Neural progenitor cell (in vitro differentiated cells): ENCODE measurements around the gene UNC13C. TPM values are rescaled to one million over a fixed set of nuclear protein-coding genes. Genes with fewer than 3 reads are reported as not detected.

Experiments used
- DNase-seq: peaks from one replicate; pipeline ENCODE4 v3.0.0-alpha.2; 2016; ENCODE audit warnings: low spot score
- H2AFZ ChIP-seq: fragments of 200-600 bp; sonication (generic); replicated peaks from 2 replicates; pipeline ENCODE4 v1.6.1; 2016; ENCODE audit warnings: antibody characterized with exemption
- H3F3A ChIP-seq: fragments of 200-600 bp; sonication (generic); 2 replicates; pipeline ENCODE4 v1.6.1; 2016; ENCODE audit warnings: antibody characterized with exemption, low read depth
- H3K27ac ChIP-seq: fragments of 200-600 bp; sonication (generic); 2 replicates; pipeline ENCODE4 v1.5.1; 2016; ENCODE audit warnings: mild to moderate bottlenecking
- H3K27me3 ChIP-seq: fragments of 200-600 bp; sonication (generic); 2 replicates; pipeline ENCODE4 v1.6.1; 2016; ENCODE audit warnings: mild to moderate bottlenecking, moderate library complexity
- H3K36me3 ChIP-seq: fragments of 200-600 bp; sonication (generic); 2 replicates; pipeline ENCODE4 v1.5.1; 2016
- H3K4me1 ChIP-seq: fragments of 200-600 bp; sonication (generic); 2 replicates; pipeline ENCODE4 v1.6.1; 2016; ENCODE audit warnings: mixed run types
- H3K4me2 ChIP-seq: fragments of 200-600 bp; sonication (generic); 2 replicates; pipeline ENCODE4 v1.6.1; 2016
- H3K4me3 ChIP-seq: fragments of 200-600 bp; sonication (generic); 2 replicates; pipeline ENCODE4 v1.5.1; 2016
- H3K79me2 ChIP-seq: fragments of 200-600 bp; sonication (generic); 2 replicates; pipeline ENCODE4 v1.6.1; 2016; ENCODE audit warnings: low read depth
- H3K9ac ChIP-seq: fragments of 200-600 bp; sonication (generic); 2 replicates; pipeline ENCODE4 v1.6.1; 2016
- H3K9me3 ChIP-seq: fragments of 200-600 bp; sonication (generic); 2 replicates; pipeline ENCODE4 v1.5.1; 2016; ENCODE audit warnings: low read depth
- H4K20me1 ChIP-seq: fragments of 200-600 bp; sonication (generic); 2 replicates; pipeline ENCODE4 v1.6.1; 2016; ENCODE audit warnings: low read depth
- H3K27ac Mint-ChIP-seq: 3 replicates; pipeline ENCODE4 v1.8.0; 2021; ENCODE audit warnings: mixed read lengths
- H3K27me3 Mint-ChIP-seq: 2 replicates; pipeline ENCODE4 v1.8.0; 2022; ENCODE audit warnings: low read depth, mild to moderate bottlenecking, inconsistent platforms, moderate library complexity, mixed read lengths; ENCODE audit not compliant: insufficient read depth
- H3K36me3 Mint-ChIP-seq: 3 replicates; pipeline ENCODE4 v1.8.0; 2021; ENCODE audit warnings: mixed read lengths
- H3K4me1 Mint-ChIP-seq: 3 replicates; pipeline ENCODE4 v1.8.0; 2021; ENCODE audit warnings: mixed read lengths
- H3K4me3 Mint-ChIP-seq: 3 replicates; pipeline ENCODE4 v1.8.0; 2021; ENCODE audit warnings: mild to moderate bottlenecking, moderate library complexity, mixed read lengths
- H3K9me3 Mint-ChIP-seq: 3 replicates; pipeline ENCODE4 v1.8.0; 2020; ENCODE audit warnings: mixed read lengths
- CTCF ChIP-seq: fragments of 200-600 bp; sonication (generic); IDR thresholded peaks from 2 replicates; pipeline ENCODE4 v1.5.1; 2017; ENCODE audit warnings: antibody characterized with exemption, mild to moderate bottlenecking
- EZH2 ChIP-seq: fragments of 200-600 bp; sonication (generic); IDR thresholded peaks from 2 replicates; pipeline ENCODE4 v1.6.1; 2017; ENCODE audit warnings: antibody characterized with exemption, mild to moderate bottlenecking, moderate library complexity
- EZH2phosphoT487 ChIP-seq: fragments of 200-600 bp; sonication (generic); IDR thresholded peaks from 2 replicates; pipeline ENCODE4 v1.6.1; 2017; ENCODE audit warnings: antibody characterized with exemption
- total RNA-seq: library from RNA; depleted of rRNA; stranded (reverse); fragments of >200 nt; gene quantifications from 2 replicates; pipeline ENCODE4 v1.2.3, GENCODE V29; 2015; ENCODE audit warnings: low replicate concordance

The UNC13C gene
- total RNA-seq, 1 donor from 2014 or later: not detected

GRCh38 chr15:54571576-54571975 is 593.3 kb downstream of the UNC13C start:
- H3K36me3 ChIP-seq: no peaks in the 10 kb centered on the region
- no peaks in the 10 kb centered on the region for H3K36me3 Mint-ChIP-seq
- no peaks in the 10 kb centered on the region for H3K79me2 ChIP-seq
- H3K4me3 ChIP-seq: no peak overlapping the region
- peaks cover 22% of the 10 kb centered on the region for H3K9me3 ChIP-seq
- H3K4me2 ChIP-seq: no peak overlapping the region
- H4K20me1 ChIP-seq: no peaks in the 10 kb centered on the region
- TF ChIP-seq EZH2: no peak
- TF ChIP-seq CTCF: no peak
- no peak for TF ChIP-seq EZH2phosphoT487
- H3F3A ChIP-seq: no peaks in the 10 kb centered on the region
- H3K27ac ChIP-seq: no peak overlapping the region
- no peak overlapping the region for H3K4me3 Mint-ChIP-seq
- no peaks in the 10 kb centered on the region for H3K9me3 Mint-ChIP-seq
- H3K27me3 Mint-ChIP-seq: no peaks in the 10 kb centered on the region
- no peak for DNase-seq
- no peak overlapping the region for H3K27ac Mint-ChIP-seq
- H3K4me1 Mint-ChIP-seq: no peaks in the 10 kb centered on the region
- no peaks in the 10 kb centered on the region for H3K27me3 ChIP-seq
- no peak overlapping the region for H2AFZ ChIP-seq
- no peak overlapping the region for H3K9ac ChIP-seq
- no peaks in the 10 kb centered on the region for H3K4me1 ChIP-seq

GRCh38 chr15:54575586-54575985 is 597.3 kb downstream of the UNC13C start:
- no peak overlapping the region for H3K9ac ChIP-seq
- no peaks in the 10 kb centered on the region for H4K20me1 ChIP-seq
- no peak overlapping the region for H3K4me2 ChIP-seq
- H3K4me1 ChIP-seq: no peaks in the 10 kb centered on the region
- H3K79me2 ChIP-seq: no peaks in the 10 kb centered on the region
- no peak overlapping the region for H3K27ac Mint-ChIP-seq
- peaks cover 29% of the 10 kb centered on the region for H3K9me3 ChIP-seq
- H3K4me1 Mint-ChIP-seq: peaks cover 8% of the 10 kb centered on the region
- no peaks in the 10 kb centered on the region for H3F3A ChIP-seq
- no peaks in the 10 kb centered on the region for H3K36me3 Mint-ChIP-seq
- no peaks in the 10 kb centered on the region for H3K27me3 Mint-ChIP-seq
- H3K27me3 ChIP-seq: no peaks in the 10 kb centered on the region
- DNase-seq: no peak
- no peak overlapping the region for H3K4me3 ChIP-seq
- H3K27ac ChIP-seq: no peak overlapping the region
- no peaks in the 10 kb centered on the region for H3K9me3 Mint-ChIP-seq
- no peak overlapping the region for H3K4me3 Mint-ChIP-seq
- H3K36me3 ChIP-seq: no peaks in the 10 kb centered on the region
- TF ChIP-seq CTCF (no peak), EZH2phosphoT487 (no peak), EZH2 (no peak)
- H2AFZ ChIP-seq: no peak overlapping the region

GRCh38 chr15:54576298-54576935 is 598.2 kb downstream of the UNC13C start:
- H2AFZ ChIP-seq: no peak overlapping the region
- no peak for DNase-seq
- peaks cover 29% of the 10 kb centered on the region for H3K9me3 ChIP-seq
- no peaks in the 10 kb centered on the region for H3K36me3 ChIP-seq
- no peak overlapping the region for H3K27ac ChIP-seq
- H3K4me2 ChIP-seq: no peak overlapping the region
- no peak overlapping the region for H3K4me3 Mint-ChIP-seq
- no peaks in the 10 kb centered on the region for H3F3A ChIP-seq
- H3K36me3 Mint-ChIP-seq: no peaks in the 10 kb centered on the region
- no peak overlapping the region for H3K4me3 ChIP-seq
- no peaks in the 10 kb centered on the region for H3K27me3 Mint-ChIP-seq
- H3K9ac ChIP-seq: no peak overlapping the region
- no peak overlapping the region for H3K27ac Mint-ChIP-seq
- no peaks in the 10 kb centered on the region for H3K27me3 ChIP-seq
- no peaks in the 10 kb centered on the region for H4K20me1 ChIP-seq
- peaks cover 8% of the 10 kb centered on the region for H3K4me1 Mint-ChIP-seq
- H3K9me3 Mint-ChIP-seq: no peaks in the 10 kb centered on the region
- no peaks in the 10 kb centered on the region for H3K79me2 ChIP-seq
- TF ChIP-seq EZH2phosphoT487: no peak
- no peak for TF ChIP-seq CTCF
- no peak for TF ChIP-seq EZH2
- no peaks in the 10 kb centered on the region for H3K4me1 ChIP-seq
